SW 1271 (cell line): ENCODE results near the gene TACC2.
"Not testable (repeated sequence)": the region's sequence is repeated elsewhere in the genome, so short reads cannot be mapped to it uniquely, and the experiment has no call there.

Experiments used
- DNase-seq, 2 experiments: peaks; one replicate each; lab custom pipeline; 2025; lab: John Stamatoyannopoulos, UW

The TACC2 gene

DNA sequence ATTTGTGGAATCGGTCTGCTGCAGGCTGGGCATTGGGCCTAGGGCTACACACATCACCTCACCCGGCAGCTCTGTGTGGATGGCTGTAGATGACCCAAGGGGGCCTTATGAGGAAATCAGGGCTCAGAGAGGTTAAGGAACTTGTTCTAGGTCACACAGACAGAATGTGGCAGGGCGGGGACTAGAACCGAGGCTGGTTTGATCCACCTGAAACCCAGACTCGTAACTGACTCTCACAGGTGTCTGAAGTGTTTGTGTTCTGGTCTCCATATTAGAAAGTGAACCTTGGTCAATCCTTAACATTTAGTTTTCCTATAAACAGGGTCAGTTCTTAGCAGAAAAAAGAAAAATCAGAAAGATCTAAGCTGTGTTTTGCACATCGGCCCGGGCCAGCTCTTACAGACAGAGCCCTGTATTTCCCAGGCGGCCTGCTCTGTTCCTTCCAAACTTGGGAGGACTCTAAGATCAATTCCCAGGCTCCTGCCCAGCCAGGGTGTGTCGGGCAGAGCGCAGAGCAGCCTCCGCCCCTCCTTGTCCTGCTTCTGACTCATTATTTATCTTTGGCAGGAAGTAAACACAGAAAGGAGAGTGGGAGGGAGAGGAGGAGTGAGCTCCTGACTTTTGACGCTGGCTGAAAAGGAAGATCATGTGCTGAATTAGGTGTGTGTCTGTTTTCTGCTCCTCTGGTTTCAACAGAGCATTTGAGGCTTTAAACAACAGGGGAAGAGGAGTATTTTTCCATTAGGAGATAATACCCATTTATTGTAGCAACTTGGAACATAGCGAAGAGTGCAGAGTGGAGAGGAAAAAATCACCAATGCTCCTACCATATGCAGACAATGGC, 74.1 kb downstream of the TACC2 start:
- DNase-seq = peak; percentile 40 to 90

DNA sequence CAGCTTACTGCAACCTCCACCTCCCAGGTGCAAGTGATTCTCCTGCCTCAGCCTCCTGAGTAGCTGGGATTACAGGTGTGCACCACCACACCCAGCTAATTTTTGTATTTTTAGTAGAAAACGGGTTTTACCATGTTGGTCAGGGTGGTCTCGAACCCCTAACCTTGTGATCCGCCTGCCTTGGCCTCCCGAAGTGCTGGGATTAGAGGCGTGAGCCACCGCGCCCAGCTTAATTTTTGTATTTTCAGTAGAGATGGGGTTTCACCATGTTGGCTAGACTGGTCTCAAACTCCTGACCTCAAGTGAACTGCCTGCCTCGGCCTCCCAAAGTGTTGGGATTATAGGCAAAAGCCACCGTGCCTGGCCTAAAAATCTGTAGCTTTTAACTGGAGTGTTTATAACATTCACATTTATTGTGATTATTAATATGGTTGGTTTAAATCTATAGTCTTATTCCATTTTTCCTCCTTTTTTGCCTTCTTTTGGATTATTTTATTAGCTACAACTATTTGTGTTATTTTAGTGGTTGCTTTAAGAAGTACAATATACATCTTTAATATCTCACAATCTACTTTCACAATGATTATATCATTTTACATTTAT, 77.5 kb downstream of the TACC2 start:
- DNase-seq = not testable (repeated sequence)

DNA sequence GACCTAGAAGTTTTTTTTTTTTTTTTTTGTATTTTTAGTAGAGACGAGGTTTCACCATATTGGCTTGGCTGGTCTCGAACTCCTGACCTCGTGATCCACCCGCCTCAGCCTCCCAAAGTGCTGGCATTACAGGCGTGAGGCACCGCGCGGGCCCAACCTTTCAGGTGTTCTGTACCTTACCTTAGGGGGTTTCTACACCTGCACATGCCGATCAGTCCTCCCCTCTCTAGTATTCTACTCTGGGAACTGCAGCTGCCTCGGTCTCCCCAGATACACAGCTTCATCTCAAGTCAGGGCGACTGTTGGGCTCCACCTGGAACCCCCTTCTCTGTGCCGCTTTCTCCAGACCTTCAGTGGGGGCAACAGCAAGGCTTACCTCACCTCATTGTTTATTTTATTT, 79.9 kb downstream of the TACC2 start:
- DNase-seq = no peak

DNA sequence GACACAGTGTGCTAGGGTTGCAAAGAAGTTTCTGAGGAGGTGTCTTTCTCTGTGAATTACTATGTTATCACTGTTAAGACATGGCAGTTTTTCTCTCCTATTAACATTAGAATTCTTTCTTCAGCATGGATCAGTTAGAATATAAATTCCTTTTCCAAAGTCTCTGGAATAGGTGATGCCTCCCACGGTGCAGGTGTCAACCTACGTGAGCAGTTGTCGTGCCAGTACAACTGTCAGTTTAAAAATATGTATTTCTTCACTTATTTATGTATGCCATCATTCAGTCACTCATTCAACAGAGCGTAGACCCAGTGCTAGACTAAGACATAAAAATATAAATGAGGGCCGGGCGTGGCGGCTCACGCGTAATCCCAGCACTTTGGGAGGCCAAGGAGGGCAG, 83.5 kb downstream of the TACC2 start:
- DNase-seq = no peak

DNA sequence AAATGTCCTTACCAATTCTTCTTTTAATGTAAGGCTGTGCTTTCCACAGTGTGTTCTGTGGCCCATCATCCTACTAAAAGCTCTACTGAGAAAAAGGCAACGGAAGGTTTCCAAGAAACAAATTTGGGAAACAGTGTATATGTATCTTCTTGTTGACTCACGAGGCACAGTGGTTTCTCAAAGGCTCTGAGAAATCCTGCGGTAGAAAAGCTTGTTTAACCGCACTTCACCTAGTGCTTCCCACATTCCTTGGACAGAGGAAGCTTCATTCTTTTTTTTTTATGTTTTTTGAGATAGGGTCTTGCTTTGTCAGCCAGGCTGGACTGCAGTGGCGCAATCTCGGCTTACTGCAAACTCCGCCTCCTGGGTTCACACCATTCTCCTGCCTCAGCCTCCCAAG, 84.5 kb downstream of the TACC2 start:
- no peak for DNase-seq

DNA sequence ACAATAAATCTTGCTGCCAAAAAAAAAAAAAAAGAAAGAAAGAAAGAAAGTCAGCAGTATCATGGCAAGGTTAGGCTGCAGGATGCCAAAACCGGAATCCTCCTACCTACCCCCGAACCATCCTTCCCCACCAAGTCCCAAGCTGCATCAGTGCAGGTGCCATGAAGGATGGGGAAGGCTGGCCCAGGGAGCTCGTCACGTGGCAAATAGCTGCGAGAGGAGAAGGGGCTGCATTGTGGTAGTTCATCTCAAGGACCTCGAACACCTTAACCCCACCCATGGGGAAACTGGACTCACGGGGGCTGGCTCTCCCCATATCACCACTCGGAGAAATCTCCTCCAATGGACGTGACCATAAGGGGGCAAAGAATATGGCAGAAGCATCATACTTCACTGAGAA, 86.2 kb downstream of the TACC2 start:
- DNase-seq = no peak

DNA sequence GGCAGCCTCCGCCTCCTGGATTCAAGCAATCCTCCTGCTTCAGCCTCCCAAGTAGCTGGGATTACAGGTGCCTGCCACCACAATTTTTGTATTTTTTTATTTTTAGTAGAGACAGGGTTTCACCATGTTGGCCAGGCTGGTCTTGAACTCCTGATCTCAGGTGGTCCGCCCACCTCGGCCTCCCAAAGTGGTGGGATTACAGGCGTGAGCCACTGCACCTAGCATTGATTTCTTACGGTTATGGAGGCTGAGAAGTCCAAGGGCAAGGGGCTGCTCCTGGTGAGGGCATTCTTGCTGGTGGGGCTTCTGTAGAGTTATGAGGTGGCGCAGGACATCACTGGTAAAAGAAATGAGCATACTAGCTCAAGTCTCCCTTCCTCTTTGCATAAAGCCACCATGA, 86.9 kb downstream of the TACC2 start:
- DNase-seq = not testable (repeated sequence)

DNA sequence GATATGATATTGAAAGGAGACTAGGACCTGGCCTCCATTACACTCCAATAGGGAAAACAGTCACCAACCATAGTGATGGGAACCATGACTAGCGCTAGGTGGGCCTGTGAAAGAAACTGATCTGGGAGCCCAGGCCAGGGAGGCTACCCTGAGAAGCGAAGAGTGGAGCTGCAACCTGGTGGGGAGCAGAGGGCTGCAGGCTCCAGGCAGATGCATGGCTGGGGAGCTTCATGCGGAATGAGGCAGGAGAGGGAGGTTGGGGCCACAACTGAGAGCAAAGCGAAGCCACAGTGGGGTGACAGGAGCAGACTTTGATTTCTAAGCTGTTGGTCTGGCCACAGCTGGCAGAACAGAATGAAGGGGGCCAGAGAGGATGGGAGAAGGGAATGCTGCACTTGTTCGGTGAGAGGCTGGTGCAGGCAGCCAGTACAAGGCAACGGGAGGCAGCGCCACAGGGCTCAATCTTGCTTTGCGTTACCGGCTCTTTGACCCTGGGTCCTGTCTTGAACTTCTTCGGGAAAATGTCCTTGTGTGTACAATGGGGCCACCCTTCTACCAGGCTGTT, 88.4 kb downstream of the TACC2 start:
- DNase-seq = no peak

DNA sequence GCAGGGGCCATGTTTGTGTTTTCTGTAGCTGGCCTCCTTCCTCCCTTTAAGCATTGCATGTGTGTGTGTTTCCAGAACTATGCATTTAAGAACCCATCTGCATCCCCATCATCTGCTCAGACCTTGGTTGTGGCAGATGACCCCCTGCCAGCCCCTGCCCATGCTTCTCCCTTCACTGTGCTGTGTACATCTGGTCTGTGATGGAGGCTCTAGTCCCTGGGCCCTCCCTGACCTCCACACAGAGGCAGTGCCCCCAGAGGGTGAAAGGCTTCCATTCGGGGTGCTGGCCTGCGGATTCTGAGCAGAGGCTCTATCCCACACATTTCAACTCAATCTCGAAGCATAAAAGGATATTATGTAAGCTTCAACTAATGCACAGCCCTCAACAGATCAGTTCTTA, 89.4 kb downstream of the TACC2 start:
- DNase-seq = no peak

DNA sequence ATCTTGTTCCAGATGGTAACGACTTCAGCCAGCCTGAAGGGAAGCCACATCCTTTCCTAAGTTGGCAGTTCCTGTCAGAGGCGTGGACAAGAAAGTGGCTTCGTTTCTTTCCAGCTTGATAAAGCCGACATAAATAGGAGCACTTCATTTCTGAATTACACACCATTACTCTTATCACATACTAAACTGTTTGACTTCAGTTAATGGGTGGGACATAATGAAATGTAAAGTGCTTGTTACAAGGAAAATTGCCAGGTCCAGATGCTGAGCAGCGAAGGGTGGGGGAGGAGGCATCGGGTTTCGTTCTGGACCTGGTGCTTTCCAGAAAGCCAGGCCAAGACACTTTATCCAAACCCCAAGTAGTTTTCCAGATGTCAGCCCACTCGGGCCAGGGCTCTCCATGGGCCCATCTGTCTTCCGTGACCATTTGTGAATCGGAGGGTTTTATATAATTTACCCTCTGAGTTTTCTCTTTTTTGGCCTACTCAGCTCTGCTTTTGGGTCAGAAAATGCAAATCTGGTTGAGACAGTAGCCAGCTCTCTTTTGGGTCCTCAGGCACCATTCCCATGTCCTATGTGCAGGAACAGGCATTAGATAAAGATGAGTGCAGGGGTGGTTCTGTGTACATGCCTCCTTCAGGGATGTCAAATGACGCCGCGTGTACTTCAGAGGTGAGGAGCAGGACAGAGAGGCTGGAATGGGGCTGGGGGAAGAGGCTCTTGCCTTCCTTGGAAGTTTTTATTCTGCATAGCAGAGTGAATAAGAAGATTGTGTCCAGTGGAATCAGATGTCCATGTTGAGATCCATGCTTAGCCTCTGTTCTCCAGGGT, 90.2 kb downstream of the TACC2 start:
- DNase-seq = no peak

DNA sequence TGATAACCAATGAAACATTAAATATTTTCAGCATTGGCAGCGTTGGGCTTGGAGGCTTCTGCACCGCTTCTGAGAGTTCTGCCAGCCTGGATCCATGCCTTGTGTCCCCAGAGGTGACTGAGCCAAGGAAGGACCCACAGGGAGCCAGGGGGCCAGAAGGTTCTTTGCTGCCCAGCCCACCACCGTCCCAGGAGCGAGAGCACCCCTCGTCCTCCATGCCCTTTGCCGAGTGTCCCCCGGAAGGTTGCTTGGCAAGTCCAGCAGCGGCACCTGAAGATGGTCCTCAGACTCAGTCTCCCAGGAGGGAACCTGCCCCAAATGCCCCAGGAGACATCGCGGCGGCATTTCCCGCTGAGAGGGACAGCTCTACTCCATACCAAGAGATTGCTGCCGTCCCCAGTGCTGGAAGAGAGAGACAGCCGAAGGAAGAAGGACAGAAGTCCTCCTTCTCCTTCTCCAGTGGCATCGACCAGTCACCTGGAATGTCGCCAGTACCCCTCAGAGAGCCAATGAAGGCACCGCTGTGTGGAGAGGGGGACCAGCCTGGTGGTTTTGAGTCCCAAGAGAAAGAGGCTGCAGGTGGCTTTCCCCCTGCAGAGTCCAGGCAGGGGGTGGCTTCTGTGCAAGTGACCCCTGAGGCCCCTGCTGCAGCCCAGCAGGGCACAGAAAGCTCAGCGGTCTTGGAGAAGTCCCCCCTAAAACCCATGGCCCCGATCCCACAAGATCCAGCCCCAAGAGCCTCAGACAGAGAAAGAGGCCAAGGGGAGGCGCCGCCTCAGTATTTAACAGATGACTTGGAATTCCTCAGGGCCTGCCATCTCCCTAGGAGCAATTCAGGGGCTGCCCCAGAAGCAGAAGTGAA, 93.9 kb downstream of the TACC2 start:
- DNase-seq = no peak

DNA sequence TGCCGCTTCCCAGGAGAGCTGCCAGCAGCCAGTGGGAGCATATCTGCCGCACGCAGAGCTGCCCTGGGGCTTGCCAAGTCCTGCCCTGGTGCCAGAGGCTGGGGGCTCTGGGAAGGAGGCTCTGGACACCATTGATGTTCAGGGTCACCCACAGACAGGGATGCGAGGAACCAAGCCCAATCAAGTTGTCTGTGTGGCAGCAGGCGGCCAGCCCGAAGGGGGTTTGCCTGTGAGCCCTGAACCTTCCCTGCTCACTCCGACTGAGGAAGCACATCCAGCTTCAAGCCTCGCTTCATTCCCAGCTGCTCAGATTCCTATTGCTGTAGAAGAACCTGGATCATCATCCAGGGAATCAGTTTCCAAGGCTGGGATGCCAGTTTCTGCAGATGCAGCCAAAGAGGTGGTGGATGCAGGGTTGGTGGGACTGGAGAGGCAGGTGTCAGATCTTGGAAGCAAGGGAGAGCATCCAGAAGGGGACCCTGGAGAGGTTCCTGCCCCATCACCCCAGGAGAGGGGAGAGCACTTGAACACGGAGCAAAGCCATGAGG, 94.6 kb downstream of the TACC2 start:
- DNase-seq = no peak

DNA sequence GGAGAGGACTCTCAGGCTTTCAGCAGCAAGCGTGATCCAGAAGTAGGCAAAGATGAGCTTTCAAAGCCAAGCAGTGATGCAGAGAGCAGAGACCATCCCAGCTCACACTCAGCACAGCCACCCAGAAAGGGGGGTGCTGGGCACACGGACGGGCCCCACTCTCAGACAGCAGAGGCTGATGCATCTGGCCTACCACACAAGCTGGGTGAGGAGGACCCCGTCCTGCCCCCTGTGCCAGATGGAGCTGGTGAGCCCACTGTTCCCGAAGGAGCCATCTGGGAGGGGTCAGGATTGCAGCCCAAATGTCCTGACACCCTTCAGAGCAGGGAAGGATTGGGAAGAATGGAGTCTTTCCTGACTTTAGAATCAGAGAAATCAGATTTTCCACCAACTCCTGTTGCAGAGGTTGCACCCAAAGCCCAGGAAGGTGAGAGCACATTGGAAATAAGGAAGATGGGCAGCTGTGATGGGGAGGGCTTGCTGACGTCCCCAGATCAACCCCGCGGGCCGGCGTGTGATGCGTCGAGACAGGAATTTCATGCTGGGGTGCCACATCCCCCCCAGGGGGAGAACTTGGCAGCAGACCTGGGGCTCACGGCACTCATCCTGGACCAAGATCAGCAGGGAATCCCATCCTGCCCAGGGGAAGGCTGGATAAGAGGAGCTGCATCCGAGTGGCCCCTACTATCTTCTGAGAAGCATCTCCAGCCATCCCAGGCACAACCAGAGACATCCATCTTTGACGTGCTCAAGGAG, 95.5 kb downstream of the TACC2 start:
- no peak for DNase-seq

DNA sequence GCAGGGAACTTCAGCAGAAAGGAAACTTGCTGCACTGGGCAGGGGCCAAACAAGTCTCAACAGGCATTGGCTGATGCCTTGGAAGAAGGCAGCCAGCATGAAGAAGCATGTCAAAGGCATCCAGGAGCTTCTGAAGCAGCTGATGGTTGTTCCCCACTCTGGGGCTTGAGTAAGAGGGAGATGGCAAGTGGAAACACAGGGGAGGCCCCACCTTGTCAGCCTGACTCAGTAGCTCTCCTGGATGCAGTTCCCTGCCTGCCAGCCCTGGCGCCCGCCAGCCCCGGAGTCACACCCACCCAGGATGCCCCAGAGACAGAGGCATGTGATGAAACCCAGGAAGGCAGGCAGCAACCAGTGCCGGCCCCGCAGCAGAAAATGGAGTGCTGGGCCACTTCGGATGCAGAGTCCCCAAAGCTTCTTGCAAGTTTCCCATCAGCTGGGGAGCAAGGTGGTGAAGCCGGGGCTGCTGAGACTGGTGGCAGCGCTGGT, 96.5 kb downstream of the TACC2 start:
- DNase-seq = no peak

DNA sequence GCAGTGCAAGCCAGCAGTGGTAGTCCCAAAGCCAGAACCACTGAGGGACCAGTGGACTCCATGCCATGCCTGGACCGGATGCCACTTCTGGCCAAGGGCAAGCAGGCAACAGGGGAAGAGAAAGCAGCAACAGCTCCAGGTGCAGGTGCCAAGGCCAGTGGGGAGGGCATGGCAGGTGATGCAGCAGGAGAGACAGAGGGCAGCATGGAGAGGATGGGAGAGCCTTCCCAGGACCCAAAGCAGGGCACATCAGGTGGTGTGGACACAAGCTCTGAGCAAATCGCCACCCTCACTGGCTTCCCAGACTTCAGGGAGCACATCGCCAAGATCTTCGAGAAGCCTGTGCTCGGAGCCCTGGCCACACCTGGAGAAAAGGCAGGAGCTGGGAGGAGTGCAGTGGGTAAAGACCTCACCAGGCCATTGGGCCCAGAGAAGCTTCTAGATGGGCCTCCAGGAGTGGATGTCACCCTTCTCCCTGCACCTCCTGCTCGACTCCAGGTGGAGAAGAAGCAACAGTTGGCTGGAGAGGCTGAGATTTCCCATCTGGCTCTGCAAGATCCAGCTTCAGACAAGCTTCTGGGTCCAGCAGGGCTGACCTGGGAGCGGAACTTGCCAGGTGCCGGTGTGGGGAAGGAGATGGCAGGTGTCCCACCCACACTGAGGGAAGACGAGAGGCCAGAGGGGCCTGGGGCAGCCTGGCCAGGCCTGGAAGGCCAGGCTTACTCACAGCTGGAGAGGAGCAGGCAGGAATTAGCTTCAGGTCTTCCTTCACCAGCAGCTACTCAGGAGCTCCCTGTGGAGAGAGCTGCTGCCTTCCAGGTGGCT, 97.7 kb downstream of the TACC2 start:
- no peak for DNase-seq

DNA sequence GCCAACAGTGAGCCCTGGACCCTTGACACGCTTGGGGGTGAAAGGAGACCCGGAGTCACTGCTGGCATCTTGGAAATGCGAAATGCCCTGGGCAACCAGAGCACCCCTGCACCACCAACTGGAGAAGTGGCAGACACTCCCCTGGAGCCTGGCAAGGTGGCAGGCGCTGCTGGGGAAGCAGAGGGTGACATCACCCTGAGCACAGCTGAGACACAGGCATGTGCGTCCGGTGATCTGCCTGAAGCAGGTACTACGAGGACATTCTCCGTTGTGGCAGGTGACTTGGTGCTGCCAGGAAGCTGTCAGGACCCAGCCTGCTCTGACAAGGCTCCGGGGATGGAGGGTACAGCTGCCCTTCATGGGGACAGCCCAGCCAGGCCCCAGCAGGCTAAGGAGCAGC, 98.5 kb downstream of the TACC2 start:
- DNase-seq = no peak

DNA sequence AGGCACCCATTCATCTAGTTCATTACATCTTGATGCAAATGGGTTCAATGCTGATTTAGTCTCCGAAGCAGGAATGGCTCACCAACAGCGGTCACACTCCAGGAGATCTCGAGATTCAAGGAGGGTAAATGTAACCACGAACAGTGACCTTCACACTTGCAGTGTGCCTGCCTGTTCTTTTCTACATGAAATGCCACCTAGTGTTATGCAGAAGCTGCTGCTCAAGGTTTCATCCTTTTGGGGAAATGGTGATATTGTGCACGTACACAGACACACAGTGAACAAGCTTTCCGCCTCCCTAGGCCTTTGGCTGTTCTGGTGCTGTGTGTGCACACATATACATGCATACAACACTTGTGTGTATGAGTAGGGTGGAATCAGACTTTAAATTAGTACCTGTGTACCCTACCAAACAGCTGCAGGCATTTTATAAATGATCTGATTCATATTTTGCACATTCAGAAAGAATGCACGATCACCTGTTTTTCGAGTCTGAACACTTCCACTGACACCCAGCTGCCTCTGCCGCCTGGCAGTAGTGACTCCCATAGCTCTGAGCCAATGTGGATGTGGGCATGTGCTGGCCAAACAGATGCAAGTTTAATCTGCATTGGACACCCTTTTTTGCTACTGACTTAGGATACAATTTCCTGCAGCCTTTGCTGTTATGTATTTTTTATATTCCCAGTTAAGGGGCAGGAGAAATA, 100.5 kb downstream of the TACC2 start:
- peak in 1 of 2 experiments; percentile 3 for DNase-seq

DNA sequence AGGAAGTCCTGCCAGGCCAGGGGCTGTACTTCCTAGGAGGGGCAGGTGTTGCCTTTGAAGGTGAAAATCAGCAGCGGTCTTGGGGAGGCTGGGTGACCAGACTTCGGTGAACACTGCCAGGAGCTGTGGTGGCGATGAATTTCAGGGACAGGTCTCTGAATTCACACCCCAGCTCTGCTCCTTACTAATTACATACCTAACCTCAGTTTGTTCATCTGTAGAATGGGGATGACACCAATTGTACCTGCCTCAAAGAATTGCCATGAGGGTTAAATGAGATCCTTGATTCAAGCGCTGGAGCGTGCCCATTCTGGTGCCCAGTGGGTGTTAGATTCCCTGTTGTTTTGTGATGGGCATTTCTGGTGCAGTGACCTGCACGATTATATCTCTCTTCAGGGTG, 102.8 kb downstream of the TACC2 start:
- no peak for DNase-seq

DNA sequence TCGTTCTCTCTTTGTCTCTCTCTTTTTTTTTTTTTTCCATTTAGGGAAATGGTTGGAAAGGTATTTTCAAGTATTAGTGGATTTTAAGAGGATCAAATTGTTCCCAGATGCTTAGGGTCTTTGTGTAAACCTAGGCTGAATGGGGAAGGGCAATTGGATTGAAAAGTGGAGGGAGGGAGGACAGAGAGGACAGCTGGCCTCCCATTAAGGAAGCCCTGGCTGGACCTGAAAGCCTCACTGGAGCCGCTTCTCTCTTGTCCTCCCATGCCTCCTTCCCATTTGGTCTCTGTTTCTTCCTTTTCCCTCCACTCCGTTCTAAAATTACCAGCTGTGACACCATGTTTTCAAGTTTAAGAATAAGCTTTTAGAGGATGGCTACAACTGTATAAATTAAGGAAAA, 104.1 kb downstream of the TACC2 start:
- no peak for DNase-seq
